SK-N-SH (cell line): ENCODE results near the gene ZNF783. TPM values are rescaled to one million over a fixed set of nuclear protein-coding genes. Genes with fewer than 3 reads are reported as not detected.

Experiments used
- CTCF ChIA-PET: fragments of 300-600, 350-600 bp; formaldehyde crosslinking; extraction: SDS; loops from one replicate; lab custom pipeline; 2021; lab: Yijun Ruan, JAX
- POLR2A ChIA-PET: fragments of 350-600 bp; sonication (Branson Sonifier 250); formaldehyde crosslinking; extraction: SDS; loops from one replicate; lab custom pipeline; 2020; ENCODE audit warnings: antibody characterized with exemption, inconsistent platforms; lab: Yijun Ruan, JAX
- DNase-seq: peaks from one replicate; pipeline ENCODE4 v3.0.0; 2012
- H2AFZ ChIP-seq: fragments of 200-600 bp; sonication (generic); 2 replicates; pipeline ENCODE4 v1.8.1; 2016; ENCODE audit warnings: antibody characterized with exemption, mild to moderate bottlenecking, low read depth
- H3F3A ChIP-seq: fragments of 200-600 bp; sonication (generic); replicated peaks from 2 replicates; pipeline ENCODE3; 2016; ENCODE audit warnings: antibody characterized with exemption, mild to moderate bottlenecking; ENCODE audit not compliant: insufficient read depth
- H3K27ac ChIP-seq, 2 experiments: fragments of 200-500 bp in 1 of 2; fragments of 200-600 bp in 1 of 2; sonication (Bioruptor generic) in 1 of 2; sonication (generic), shearing (Covaris generic) in 1 of 2; 2 replicates each; pipeline versions ENCODE4 v1.5.1 to v1.6.1; 2014 to 2016; ENCODE audit warnings: low read depth in 2 of 2, inconsistent platforms in 1 of 2, low read length in 1 of 2, mild to moderate bottlenecking in 1 of 2, mixed read lengths in 1 of 2
- H3K27me3 ChIP-seq: fragments of 200-600 bp; sonication (generic), shearing (Covaris generic); 2 replicates; pipeline ENCODE4 v1.6.1; 2016; ENCODE audit warnings: mixed run types; ENCODE audit not compliant: insufficient read depth
- H3K36me3 ChIP-seq, 2 experiments: fragments of 200-500 bp in 1 of 2; fragments of 200-600 bp in 1 of 2; sonication (Bioruptor generic) in 1 of 2; sonication (generic) in 1 of 2; replicated peaks in 1 of 2; 2 replicates each; pipeline versions ENCODE3 to v1.5.1; 2014 to 2016; ENCODE audit warnings: low read length in 1 of 2, mild to moderate bottlenecking in 1 of 2; ENCODE audit not compliant: insufficient read depth in 2 of 2, control insufficient read depth in 1 of 2
- H3K4me1 ChIP-seq, 2 experiments: fragments of 200-500 bp in 1 of 2; fragments of 200-600 bp in 1 of 2; sonication (Bioruptor generic) in 1 of 2; sonication (generic), shearing (Covaris generic) in 1 of 2; 2 replicates each; pipeline versions ENCODE4 v1.5.1 to v1.6.1; 2014 to 2016; ENCODE audit warnings: low read depth in 1 of 2, low read length in 1 of 2, mixed run types in 1 of 2; ENCODE audit not compliant: insufficient read depth in 2 of 2, control insufficient read depth in 1 of 2
- H3K4me2 ChIP-seq: fragments of 200-600 bp; sonication (generic), shearing (Covaris generic); 2 replicates; pipeline ENCODE4 v1.6.1; 2017; ENCODE audit warnings: mixed run types
- H3K4me3 ChIP-seq, 2 experiments: fragments of 200-500 bp in 1 of 2; fragments of 200-600 bp in 1 of 2; sonication (Bioruptor generic) in 1 of 2; sonication (generic), shearing (Covaris generic) in 1 of 2; 2 replicates each; pipeline versions ENCODE4 v1.5.1 to v1.8.1; 2014 to 2016; ENCODE audit warnings: low read depth in 2 of 2, inconsistent platforms in 1 of 2, low read length in 1 of 2, mild to moderate bottlenecking in 1 of 2, mixed read lengths in 1 of 2, moderate library complexity in 1 of 2
- H3K79me2 ChIP-seq: fragments of 200-600 bp; sonication (generic); 2 replicates; pipeline ENCODE4 v1.8.1; 2017; ENCODE audit warnings: mild to moderate bottlenecking; ENCODE audit not compliant: insufficient read depth
- H3K9ac ChIP-seq: fragments of 200-600 bp; sonication (generic); 2 replicates; pipeline ENCODE4 v1.6.1; 2017; ENCODE audit warnings: mixed run types
- H3K9me2 ChIP-seq: fragments of 200-600 bp; sonication (generic); 2 replicates; pipeline ENCODE4 v1.6.1; 2017; ENCODE audit warnings: mixed run types
- H3K9me3 ChIP-seq: fragments of 200-600 bp; sonication (generic); 2 replicates; pipeline ENCODE4 v1.6.1; 2017; ENCODE audit warnings: mixed run types, mild to moderate bottlenecking, moderate library complexity
- H4K20me1 ChIP-seq: fragments of 200-600 bp; sonication (generic); 2 replicates; pipeline ENCODE4 v1.6.1; 2017; ENCODE audit warnings: mild to moderate bottlenecking, mixed run types; ENCODE audit not compliant: insufficient read depth
- CHD2 ChIP-seq: fragments of 150-350 bp; IDR thresholded peaks from 2 replicates; pipeline ENCODE4 v1.6.1; 2018; ENCODE audit warnings: low read length; ENCODE audit not compliant: partially characterized antibody
- FOSL2 ChIP-seq: IDR thresholded peaks from 2 replicates; pipeline ENCODE4 v1.4.0; 2012; ENCODE audit warnings: low read depth, mild to moderate bottlenecking, moderate library complexity, borderline replicate concordance
- FOXJ3 ChIP-seq: sonication (generic); formaldehyde crosslinking; IDR thresholded peaks from 2 replicates; pipeline ENCODE4 v1.5.1; 2020; ENCODE audit warnings: mild to moderate bottlenecking, missing genetic modification reagents
- FOXM1 ChIP-seq: IDR thresholded peaks from 2 replicates; pipeline ENCODE4 v1.4.0; 2012; ENCODE audit warnings: low read depth, mild to moderate bottlenecking
- GATA2 ChIP-seq: sonication (generic); formaldehyde crosslinking; IDR thresholded peaks from 2 replicates; pipeline ENCODE4 v1.5.0; 2020; ENCODE audit warnings: mild to moderate bottlenecking, missing genetic modification reagents
- IRF3 ChIP-seq: fragments of 150-350 bp; IDR thresholded peaks from 2 replicates; pipeline ENCODE4 v1.6.1; 2016; ENCODE audit warnings: mild to moderate bottlenecking, low read depth, low read length
- JUND ChIP-seq: IDR thresholded peaks from 2 replicates; pipeline ENCODE4 v1.4.0; 2012
- MAX ChIP-seq: IDR thresholded peaks from 2 replicates; pipeline ENCODE4 v1.4.0; 2012; ENCODE audit warnings: low read depth
- MEF2A ChIP-seq: IDR thresholded peaks from 2 replicates; pipeline ENCODE4 v1.4.0; 2012; ENCODE audit warnings: low read depth, borderline replicate concordance
- MXI1 ChIP-seq: IDR thresholded peaks from 2 replicates; pipeline ENCODE4 v1.6.1; 2012; ENCODE audit warnings: mild to moderate bottlenecking, low read depth, low read length, improper control_type of control experiment
- NFIC ChIP-seq: IDR thresholded peaks from 2 replicates; pipeline ENCODE4 v1.4.0; 2012; ENCODE audit warnings: borderline replicate concordance
- NRF1 ChIP-seq: IDR thresholded peaks from 2 replicates; pipeline ENCODE4 v1.6.1; 2012; ENCODE audit warnings: low read depth, mild to moderate bottlenecking, low read length
- PBX3 ChIP-seq: IDR thresholded peaks from 2 replicates; pipeline ENCODE4; 2012
- POLR2AphosphoS5 ChIP-seq: IDR thresholded peaks from 2 replicates; pipeline ENCODE4 v1.6.1; 2012; ENCODE audit warnings: low read depth, low read length
- RAD21 ChIP-seq: IDR thresholded peaks from 2 replicates; pipeline ENCODE4 v1.6.1; 2012; ENCODE audit warnings: mild to moderate bottlenecking, low read length
- RFX5 ChIP-seq: IDR thresholded peaks from 2 replicates; pipeline ENCODE4 v1.6.1; 2012; ENCODE audit warnings: mild to moderate bottlenecking, improper control_type of control experiment, low read length
- RXRA ChIP-seq: IDR thresholded peaks from 2 replicates; pipeline ENCODE4 v1.4.0; 2012; ENCODE audit warnings: low read depth, mild to moderate bottlenecking, borderline replicate concordance
- SIN3A ChIP-seq: IDR thresholded peaks from 2 replicates; pipeline ENCODE4 v1.6.1; 2012; ENCODE audit warnings: low read depth, mild to moderate bottlenecking, low read length, moderate library complexity, borderline replicate concordance
- TAF1 ChIP-seq: IDR thresholded peaks from 2 replicates; pipeline ENCODE4 v1.6.1; 2012; ENCODE audit warnings: low read depth, mild to moderate bottlenecking, low read length, moderate library complexity, borderline replicate concordance
- TCF12 ChIP-seq: IDR thresholded peaks from 2 replicates; pipeline ENCODE4 v1.4.0; 2012
- TEAD4 ChIP-seq: IDR thresholded peaks from 2 replicates; pipeline ENCODE4 v1.4.0; 2012; ENCODE audit warnings: mild to moderate bottlenecking, borderline replicate concordance; ENCODE audit not compliant: insufficient read depth
- USF2 ChIP-seq: fragments of 150-350 bp; IDR thresholded peaks from 2 replicates; pipeline ENCODE4 v1.6.1; 2017; ENCODE audit warnings: antibody characterized with exemption, low read length, low read depth, borderline replicate concordance
- ZBTB33 ChIP-seq: IDR thresholded peaks from 2 replicates; pipeline ENCODE4 v1.4.0; 2012; ENCODE audit warnings: low read depth, borderline replicate concordance
- WGBS: methylation state at CpG from one replicate; pipeline ENCODE4 v1.1.6; 2017; ENCODE audit warnings: low lambda C conversion rate; 5-methylcytosine and 5-hydroxymethylcytosine counted together
- polyA plus RNA-seq, 3 experiments: library from polyadenylated mRNA; depleted of rRNA; stranded (reverse); fragments of >200 nt; gene quantifications; 2 replicates each; pipeline ENCODE4 v1.2.3, GENCODE V29; 2012

The ZNF783 gene
- polyA plus RNA-seq, 1 of the 3 experiments (the other 2 are of a cell fraction): 12.5 TPM

GRCh38 chr7:149239345-149240143, 22.5 kb upstream of the ZNF783 start, which contains the start of gene ZNF212 (continued):
- no peak for TF ChIP-seq GATA2 (CRISPR knock-in tag)
- peak; percentile 89 for TF ChIP-seq MAX
- peak; percentile 69 for TF ChIP-seq POLR2AphosphoS5
- peak; percentile 65 for TF ChIP-seq ZBTB33
- TF ChIP-seq MXI1: peak; percentile 72; the same call in 1 of the 2 replicates
- 0 out of 2 replicates have a peak, but pooled peaks have one; percentile 17 for TF ChIP-seq NRF1
- peak; percentile 51 for TF ChIP-seq RAD21
- TF ChIP-seq TAF1: peak; percentile 87
- peak; percentile 91 for TF ChIP-seq CHD2
- TF ChIP-seq RXRA: no peak
- peak; percentile 59; the same call in 1 of the 2 replicates for TF ChIP-seq FOXJ3

GRCh38 chr7:149240637-149241036, 21.4 kb upstream of the ZNF783 start:
- POLR2A ChIA-PET: no interaction called here
- Histone ChIP-seq H3K4me3 (peak overlapping the region; percentile 82 to 96), H3F3A (peaks cover 10% of the 10 kb centered on the region), H3K4me1 (peaks cover 0 to 13% of the 10 kb centered on the region in 2 experiments; a peak in 2 of 4 replicates), H3K9ac (peak overlapping the region; percentile 91; the same call in 1 of the 2 replicates), H4K20me1 (0 out of 2 replicates have a peak, but pooled peaks cover 3% of the 10 kb centered on the region), H3K9me2 (no peaks in the 10 kb centered on the region), H2AFZ (no peak overlapping the region), H3K27me3 (no peaks in the 10 kb centered on the region), H3K36me3 (peaks cover 0 to 25% of the 10 kb centered on the region in 2 experiments), H3K4me2 (peak overlapping the region; percentile 95), H3K9me3 (peaks cover 14% of the 10 kb centered on the region; the same call in 1 of the 2 replicates), H3K27ac (no peak overlapping the region), H3K79me2 (peaks cover 60% of the 10 kb centered on the region)
- DNase-seq: no peak
- CTCF ChIA-PET: interaction anchor here (1.0 to 3.4 kb wide), 5 partner anchors 21 to 502 kb away, joined by 3 to 25 read pairs (median 3); partner anchors contain the start of genes ZNF282 and ZNF783
- 62% methylated on average over 5 of the region's 5 CpGs for WGBS
- TF ChIP-seq CHD2 (no peak), JUND (no peak), FOXM1 (no peak), TCF12 (no peak), NFIC (no peak), SIN3A (no peak), USF2 (no peak), TEAD4 (no peak), IRF3 (no peak), MEF2A (no peak), GATA2 (CRISPR knock-in tag) (no peak), MXI1 (no peak), FOSL2 (no peak), PBX3 (no peak), RFX5 (no peak), RAD21 (no peak)
